Muscle of back (tissue), 10 donors: ENCODE data around the gene XRCC1. TPM values are rescaled to one million over a fixed set of nuclear protein-coding genes. Genes with fewer than 3 reads are reported as not detected.

ENCODE experiments used
- polyA plus RNA-seq, 10 donors: library from polyadenylated mRNA; unstranded; fragments of 120-200 nt; gene quantifications; one replicate each; pipeline ENCODE4 v1.2.1, GENCODE V29; 2013; ENCODE audit not compliant: insufficient read length in 10 of 10

Gene XRCC1
- polyA plus RNA-seq, 10 donors = 24.5 to 40.6 (median 29.6) TPM

Other genes with a start within 250 kb of the XRCC1 start
- gene CD177, start 221.8 kb downstream of the XRCC1 start, polyA plus RNA-seq = under 1 TPM in 6 of 10 donors, not detected in 4; 0.12 to 0.28 (median 0.18) TPM
- under 1 TPM in 1 of 10 donors, not detected in 9; 0.19 TPM for gene TEX101, start 160.6 kb downstream of the XRCC1 start, polyA plus RNA-seq
- 10 to 100 TPM in 2 of 10 donors, under 1 TPM in 8; 0.15 to 17.0 (median 0.58) TPM for gene LYPD3, start 109.9 kb downstream of the XRCC1 start, polyA plus RNA-seq
- gene PHLDB3, start 70.8 kb downstream of the XRCC1 start, polyA plus RNA-seq = 1 to 10 TPM; 1.9 to 5.3 (median 4.1) TPM
- gene ETHE1, start 48.3 kb downstream of the XRCC1 start, polyA plus RNA-seq = 10 to 100 TPM; 10.5 to 16.5 (median 14.7) TPM
- gene ZNF575, start 42.3 kb downstream of the XRCC1 start, polyA plus RNA-seq = 1 to 10 TPM; 1.6 to 3.3 (median 2.6) TPM
- 1 to 10 TPM; 4.2 to 9.4 (median 5.4) TPM for gene PINLYP, start 274 bp upstream of the XRCC1 start, polyA plus RNA-seq
- 10 to 100 TPM in 7 of 10 donors, 1 to 10 TPM in 3; 9.0 to 18.6 (median 11.2) TPM for gene IRGQ, start 20.6 kb upstream of the XRCC1 start, polyA plus RNA-seq
- gene ZNF576, start 21.1 kb upstream of the XRCC1 start, polyA plus RNA-seq = 10 to 100 TPM in 2 of 10 donors, 1 to 10 TPM in 8; 7.2 to 11.8 (median 9.3) TPM
- gene SRRM5, start 36.6 kb upstream of the XRCC1 start, polyA plus RNA-seq = under 1 TPM; 0.13 to 0.75 (median 0.36) TPM
- gene ZNF428, start 44.1 kb upstream of the XRCC1 start, polyA plus RNA-seq = 10 to 100 TPM; 38.1 to 76.5 (median 44.3) TPM
- 10 to 100 TPM in 3 of 10 donors, 1 to 10 TPM in 7; 5.6 to 19.4 (median 8.7) TPM for gene CADM4, start 64.3 kb upstream of the XRCC1 start, polyA plus RNA-seq
- 10 to 100 TPM in 1 of 10 donors, 1 to 10 TPM in 9; 4.8 to 10.1 (median 7.0) TPM for gene PLAUR, start 94.6 kb upstream of the XRCC1 start, polyA plus RNA-seq
- gene IRGC, start 140.5 kb upstream of the XRCC1 start, polyA plus RNA-seq = not detected
- gene SMG9, start 179.4 kb upstream of the XRCC1 start, polyA plus RNA-seq = 10 to 100 TPM; 26.4 to 50.0 (median 33.7) TPM
- gene KCNN4, start 205.4 kb upstream of the XRCC1 start, polyA plus RNA-seq = 1 to 10 TPM in 3 of 10 donors, under 1 TPM in 6, not detected in 1; 0.23 to 1.4 (median 0.85) TPM
- under 1 TPM; 0.31 to 0.74 (median 0.53) TPM for gene LYPD5, start 226.9 kb upstream of the XRCC1 start, polyA plus RNA-seq